ENCODE measurements around the gene CCDC15. TPM values are rescaled to one million over a fixed set of nuclear protein-coding genes. Genes with fewer than 3 reads are reported as not detected.

Gene CCDC15
- total and polyA plus RNA-seq, 5 donors from 2014 or later: 0.64 to 1.8 (median 1.1) TPM

GRCh38 chr11:125062931-125063428, 109.0 kb downstream of the CCDC15 start, which contains the start of gene SLC37A2:
TSS of gene SLC37A2 (plus strand) at chr11:125063305. CDS start at chr11:125063368, 63 bp downstream.
- H3K9me3 ChIP-seq (ENCODE audit: control insufficient read depth in 2 of 2, low read length in 2 of 2): no peaks in the 10 kb centered on the region
- peak; percentile 75 to 78 for ATAC-seq (ENCODE audit: low read depth in 2 of 2)
- no peaks in the 10 kb centered on the region for H3K36me3 ChIP-seq (ENCODE audit: control insufficient read depth, insufficient read depth, low read length)
- DNase-seq: peak in 2 of 3 donors; percentile 25 to 68
- Mint-ChIP-seq H3K27me3 (peaks cover 52% of the 10 kb centered on the region), H3K4me1 (peaks cover 0 to 16% (median 3%) of the 10 kb centered on the region in 4 donors), H3K36me3 (no peaks in the 10 kb centered on the region), H3K27ac (peak within 1 kb of the TSS in 2 of 3 donors; percentile 73 to 82), H3K4me3 (peak within 1 kb of the TSS; percentile 76 to 87 (median 85)), H3K9me3 (peaks cover 0 to 3% (median 0%) of the 10 kb centered on the region in 7 donors)
- peaks cover 24% of the 10 kb centered on the region for H3K27me3 ChIP-seq (ENCODE audit: control insufficient read depth, insufficient read depth, low read length)
- peaks cover 10% of the 10 kb centered on the region for H3K4me1 ChIP-seq (ENCODE audit: control insufficient read depth, insufficient read depth, low read length, poor library complexity, severe bottlenecking)
- H3K4me3 ChIP-seq (ENCODE audit: low read depth, low read length): no peak within 1 kb of the TSS
- no peak within 1 kb of the TSS for H3K27ac ChIP-seq (ENCODE audit: insufficient read depth, low read length, poor library complexity, severe bottlenecking)

GRCh38 chr11:125063429-125064043, 109.5 kb downstream of the CCDC15 start:
- Histone ChIP-seq H3K27me3 (ENCODE audit: control insufficient read depth, insufficient read depth, low read length) (peaks cover 24% of the 10 kb centered on the region), H3K4me1 (ENCODE audit: control insufficient read depth, insufficient read depth, low read length, poor library complexity, severe bottlenecking) (peaks cover 10% of the 10 kb centered on the region), H3K4me3 (ENCODE audit: low read depth, low read length) (no peak overlapping the region), H3K36me3 (ENCODE audit: control insufficient read depth, insufficient read depth, low read length) (no peaks in the 10 kb centered on the region), H3K9me3 (ENCODE audit: control insufficient read depth in 2 of 2, low read length in 2 of 2) (no peaks in the 10 kb centered on the region), H3K27ac (ENCODE audit: insufficient read depth, low read length, poor library complexity, severe bottlenecking) (no peak overlapping the region)
- Mint-ChIP-seq H3K4me3 (peak overlapping the region; percentile 59 to 69 (median 67)), H3K9me3 (peaks cover 0 to under 1% (median 0%) of the 10 kb centered on the region in 7 donors), H3K27me3 (peaks cover 54% of the 10 kb centered on the region), H3K27ac (no peak overlapping the region), H3K36me3 (no peaks in the 10 kb centered on the region), H3K4me1 (peaks cover 0 to 16% (median 3%) of the 10 kb centered on the region in 4 donors)
- DNase-seq (peak in 1 of 3 donors; percentile 13), ATAC-seq (ENCODE audit: low read depth in 2 of 2) (no peak)

- Mint-ChIP-seq H3K27me3 (peaks cover 54% of the 10 kb centered on the region), H3K9me3 (no peaks in the 10 kb centered on the region), H3K4me3 (peak overlapping the region; percentile 59 to 69 (median 67)), H3K4me1 (peaks cover 0 to 16% (median 3%) of the 10 kb centered on the region in 4 donors), H3K36me3 (no peaks in the 10 kb centered on the region), H3K27ac (no peak overlapping the region)
- Histone ChIP-seq H3K27ac (ENCODE audit: insufficient read depth, low read length, poor library complexity, severe bottlenecking) (no peak overlapping the region), H3K4me3 (ENCODE audit: low read depth, low read length) (no peak overlapping the region), H3K27me3 (ENCODE audit: control insufficient read depth, insufficient read depth, low read length) (peaks cover 24% of the 10 kb centered on the region), H3K9me3 (ENCODE audit: control insufficient read depth in 2 of 2, low read length in 2 of 2) (no peaks in the 10 kb centered on the region), H3K4me1 (ENCODE audit: control insufficient read depth, insufficient read depth, low read length, poor library complexity, severe bottlenecking) (peaks cover 10% of the 10 kb centered on the region), H3K36me3 (ENCODE audit: control insufficient read depth, insufficient read depth, low read length) (no peaks in the 10 kb centered on the region)
- no peak for DNase-seq
- ATAC-seq (ENCODE audit: low read depth in 2 of 2): no peak
These were observed 110.1 kb downstream of the CCDC15 start for GRCh38 chr11:125064070-125064469.

GRCh38 chr11:125068368-125068767, 114.4 kb downstream of the CCDC15 start:
- H3K27ac Mint-ChIP-seq: no peak overlapping the region

GRCh38 chr11:125069008-125069407, 115.0 kb downstream of the CCDC15 start:
- no peaks in the 10 kb centered on the region for H3K36me3 Mint-ChIP-seq
- no peak overlapping the region for H3K27ac Mint-ChIP-seq
- H3K27me3 ChIP-seq (ENCODE audit: control insufficient read depth, insufficient read depth, low read length): peaks cover 15% of the 10 kb centered on the region
- H3K9me3 Mint-ChIP-seq: no peaks in the 10 kb centered on the region
- H3K27ac ChIP-seq (ENCODE audit: insufficient read depth, low read length, poor library complexity, severe bottlenecking): no peak overlapping the region
- no peaks in the 10 kb centered on the region for H3K9me3 ChIP-seq (ENCODE audit: control insufficient read depth in 2 of 2, low read length in 2 of 2)
- H3K4me1 Mint-ChIP-seq: peaks cover 0 to 21% (median 5%) of the 10 kb centered on the region in 4 donors
- peaks cover under 1% of the 10 kb centered on the region for H3K4me1 ChIP-seq (ENCODE audit: control insufficient read depth, insufficient read depth, low read length, poor library complexity, severe bottlenecking)
- H3K4me3 Mint-ChIP-seq: no peak overlapping the region
- ATAC-seq (ENCODE audit: low read depth in 2 of 2): no peak
- DNase-seq: no peak
- no peak overlapping the region for H3K4me3 ChIP-seq (ENCODE audit: low read depth, low read length)
- H3K27me3 Mint-ChIP-seq: peaks cover 37% of the 10 kb centered on the region
- no peaks in the 10 kb centered on the region for H3K36me3 ChIP-seq (ENCODE audit: control insufficient read depth, insufficient read depth, low read length)

More at GRCh38 chr11:125068368-125068767, 114.4 kb downstream of the CCDC15 start:
- Histone ChIP-seq H3K27ac (ENCODE audit: insufficient read depth, low read length, poor library complexity, severe bottlenecking) (no peak overlapping the region), H3K36me3 (ENCODE audit: control insufficient read depth, insufficient read depth, low read length) (no peaks in the 10 kb centered on the region), H3K9me3 (ENCODE audit: control insufficient read depth in 2 of 2, low read length in 2 of 2) (no peaks in the 10 kb centered on the region), H3K4me1 (ENCODE audit: control insufficient read depth, insufficient read depth, low read length, poor library complexity, severe bottlenecking) (peaks cover 7% of the 10 kb centered on the region), H3K27me3 (ENCODE audit: control insufficient read depth, insufficient read depth, low read length) (peaks cover 16% of the 10 kb centered on the region), H3K4me3 (ENCODE audit: low read depth, low read length) (no peak overlapping the region)
- ATAC-seq (ENCODE audit: low read depth in 2 of 2) (no peak), DNase-seq (no peak)
- Mint-ChIP-seq H3K36me3 (no peaks in the 10 kb centered on the region), H3K4me1 (peaks cover 0 to 26% (median 5%) of the 10 kb centered on the region in 4 donors), H3K9me3 (no peaks in the 10 kb centered on the region), H3K4me3 (no peak overlapping the region), H3K27me3 (peaks cover 42% of the 10 kb centered on the region)

GRCh38 chr11:125069796-125070195, 115.8 kb downstream of the CCDC15 start:
- ATAC-seq (ENCODE audit: low read depth in 2 of 2): no peak
- Histone ChIP-seq H3K9me3 (ENCODE audit: control insufficient read depth in 2 of 2, low read length in 2 of 2) (no peaks in the 10 kb centered on the region), H3K27me3 (ENCODE audit: control insufficient read depth, insufficient read depth, low read length) (peaks cover 7% of the 10 kb centered on the region), H3K27ac (ENCODE audit: insufficient read depth, low read length, poor library complexity, severe bottlenecking) (no peak overlapping the region), H3K36me3 (ENCODE audit: control insufficient read depth, insufficient read depth, low read length) (no peaks in the 10 kb centered on the region), H3K4me3 (ENCODE audit: low read depth, low read length) (no peak overlapping the region), H3K4me1 (ENCODE audit: control insufficient read depth, insufficient read depth, low read length, poor library complexity, severe bottlenecking) (no peaks in the 10 kb centered on the region)
- Mint-ChIP-seq H3K4me3 (no peak overlapping the region), H3K9me3 (no peaks in the 10 kb centered on the region), H3K4me1 (peaks cover 0 to 17% (median 3%) of the 10 kb centered on the region in 4 donors), H3K27ac (peak overlapping the region in 2 of 3 donors; percentile 28 to 43), H3K27me3 (peaks cover 29% of the 10 kb centered on the region), H3K36me3 (no peaks in the 10 kb centered on the region)
- DNase-seq: no peak

GRCh38 chr11:125070699-125071254, 116.8 kb downstream of the CCDC15 start:
- Histone ChIP-seq H3K27ac (ENCODE audit: insufficient read depth, low read length, poor library complexity, severe bottlenecking) (no peak overlapping the region), H3K9me3 (ENCODE audit: control insufficient read depth in 2 of 2, low read length in 2 of 2) (no peaks in the 10 kb centered on the region), H3K4me1 (ENCODE audit: control insufficient read depth, insufficient read depth, low read length, poor library complexity, severe bottlenecking) (no peaks in the 10 kb centered on the region), H3K36me3 (ENCODE audit: control insufficient read depth, insufficient read depth, low read length) (no peaks in the 10 kb centered on the region), H3K27me3 (ENCODE audit: control insufficient read depth, insufficient read depth, low read length) (no peaks in the 10 kb centered on the region), H3K4me3 (ENCODE audit: low read depth, low read length) (no peak overlapping the region)
- Mint-ChIP-seq H3K9me3 (no peaks in the 10 kb centered on the region), H3K4me1 (peaks cover 0 to 17% (median 3%) of the 10 kb centered on the region in 4 donors), H3K27ac (no peak overlapping the region), H3K4me3 (no peak overlapping the region), H3K36me3 (no peaks in the 10 kb centered on the region), H3K27me3 (peaks cover 19% of the 10 kb centered on the region)
- peak in 1 of 3 donors; percentile 51 for DNase-seq
- ATAC-seq (ENCODE audit: low read depth in 2 of 2): peak; percentile 56 to 57

Data from CD4-positive, CD25-positive, alpha-beta regulatory T cell (primary cell).